Testis (tissue), 3 donors: ENCODE data around the gene SLC16A8. TPM values are rescaled to one million over a fixed set of nuclear protein-coding genes. Genes with fewer than 3 reads are reported as not detected.
A peak's percentile ranks its signal among the peaks of the same experiment; 100 is the strongest.

ENCODE experiments used
- DNase-seq: peaks from one replicate; pipeline ENCODE4 v3.0.0-alpha.2; 2019
- H3K27ac ChIP-seq, 2 donors: fragments of 200-600 bp; sonication (generic); one replicate each; pipeline ENCODE4 v1.5.1; 2019
- H3K27me3 ChIP-seq: fragments of 200-600 bp; sonication (generic); one replicate; pipeline ENCODE4 v1.5.1; 2019
- H3K36me3 ChIP-seq: fragments of 200-600 bp; sonication (generic); one replicate; pipeline ENCODE4 v1.5.1; 2017; ENCODE audit warnings: low read depth; ENCODE audit errors: missing control alignments
- H3K4me1 ChIP-seq: fragments of 200-600 bp; sonication (generic); one replicate; pipeline ENCODE4 v1.5.1; 2019
- H3K4me3 ChIP-seq, 2 donors: fragments of 200-600 bp; sonication (generic); one replicate each; pipeline ENCODE4 v1.5.1; 2017 to 2019
- H3K9me3 ChIP-seq: fragments of 200-600 bp; sonication (generic); one replicate; pipeline ENCODE4 v1.5.1; 2017
- POLR2A ChIP-seq: fragments of 450-650 bp; IDR thresholded peaks from one replicate; pipeline ENCODE4 v1.6.1; 2017; ENCODE audit warnings: antibody characterized with exemption, mild to moderate bottlenecking, moderate library complexity
- WGBS, 2 donors: methylation state at CpG; one replicate each; pipeline ENCODE4 v1.1.5; 2018; 5-methylcytosine and 5-hydroxymethylcytosine counted together
- intact Hi-C: fragments of 100-400 bp; cut with DNase I; formaldehyde crosslinking; loops from one replicate; pipeline ENCODE4 v1.15.1; 2023; ENCODE audit warnings: low total_unique reads
- polyA plus RNA-seq: library from polyadenylated mRNA; stranded (reverse); fragments of 350-450 nt; fragmentation: Illumina TruSeq; extraction: RNeasy Lipid Tissue Mini Kit (QIAGEN cat#74804); gene quantifications from one replicate; pipeline ENCODE4 v1.2.3, GENCODE V29; 2014; ENCODE audit warnings: low read depth, low replicate concordance; ENCODE audit not compliant: insufficient read depth
- total RNA-seq, 2 donors: library from RNA; depleted of rRNA; stranded (reverse); fragments of >200 nt; gene quantifications; one replicate each; pipeline ENCODE4 v1.2.3, GENCODE V29; 2016
- TF ChIP-seq, protein P1 (sequence below), 3 experiments: fragments of 450-650 bp in 2 of 3; fragments of 200-600 bp in 1 of 3; sonication (generic) in 1 of 3; IDR thresholded peaks; one replicate each; pipeline ENCODE4 v1.5.1; 2016 to 2019; ENCODE audit warnings: antibody characterized with exemption in 3 of 3, mild to moderate bottlenecking in 2 of 3, moderate library complexity in 1 of 3

The SLC16A8 gene
- total and polyA plus RNA-seq, 3 donors from 2014 or later, result 1.6 to 2.4 (median 2.0) TPM

GRCh38 chr22:38069372-38070249 is 14.4 kb downstream of the SLC16A8 start:
- no peak overlapping the region for H3K4me3 ChIP-seq
- no peaks in the 10 kb centered on the region for H3K9me3 ChIP-seq
- DNase-seq, result peak; percentile 55
- H3K4me1 ChIP-seq, result peaks cover 14% of the 10 kb centered on the region
- TF ChIP-seq POLR2A, result no peak
- TF ChIP-seq, protein P1, sequence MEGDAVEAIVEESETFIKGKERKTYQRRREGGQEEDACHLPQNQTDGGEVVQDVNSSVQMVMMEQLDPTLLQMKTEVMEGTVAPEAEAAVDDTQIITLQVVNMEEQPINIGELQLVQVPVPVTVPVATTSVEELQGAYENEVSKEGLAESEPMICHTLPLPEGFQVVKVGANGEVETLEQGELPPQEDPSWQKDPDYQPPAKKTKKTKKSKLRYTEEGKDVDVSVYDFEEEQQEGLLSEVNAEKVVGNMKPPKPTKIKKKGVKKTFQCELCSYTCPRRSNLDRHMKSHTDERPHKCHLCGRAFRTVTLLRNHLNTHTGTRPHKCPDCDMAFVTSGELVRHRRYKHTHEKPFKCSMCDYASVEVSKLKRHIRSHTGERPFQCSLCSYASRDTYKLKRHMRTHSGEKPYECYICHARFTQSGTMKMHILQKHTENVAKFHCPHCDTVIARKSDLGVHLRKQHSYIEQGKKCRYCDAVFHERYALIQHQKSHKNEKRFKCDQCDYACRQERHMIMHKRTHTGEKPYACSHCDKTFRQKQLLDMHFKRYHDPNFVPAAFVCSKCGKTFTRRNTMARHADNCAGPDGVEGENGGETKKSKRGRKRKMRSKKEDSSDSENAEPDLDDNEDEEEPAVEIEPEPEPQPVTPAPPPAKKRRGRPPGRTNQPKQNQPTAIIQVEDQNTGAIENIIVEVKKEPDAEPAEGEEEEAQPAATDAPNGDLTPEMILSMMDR (IDR thresholded peaks at IDR 0.05), result peak; percentile 17 to 47 (median 32)
- peak overlapping the region; percentile 75 to 86 for H3K27ac ChIP-seq
- H3K36me3 ChIP-seq, result no peaks in the 10 kb centered on the region
- H3K27me3 ChIP-seq, result no peaks in the 10 kb centered on the region
- intact Hi-C loops, result no loop called here
- 67 to 88% methylated on average over 21 of the region's 21 CpGs for WGBS, 2 donors

- Histone ChIP-seq H3K36me3 (no peaks in the 10 kb centered on the region), H3K27ac (peak overlapping the region; percentile 75 to 77), H3K4me3 (no peak overlapping the region), H3K27me3 (no peaks in the 10 kb centered on the region), H3K9me3 (no peaks in the 10 kb centered on the region), H3K4me1 (peaks cover 14% of the 10 kb centered on the region)
- TF ChIP-seq POLR2A, result no peak
- TF ChIP-seq, protein P1 (IDR thresholded peaks at IDR 0.05), result no peak
- WGBS, 2 donors, result 84 to 100% methylated on average over 4 to 13 of the region's 13 CpGs
- intact Hi-C loops, result no loop called here
- no peak for DNase-seq
These were observed 15.2 kb downstream of the SLC16A8 start for GRCh38 chr22:38068641-38069371.

- Histone ChIP-seq H3K27ac (peak overlapping the region; percentile 75 to 77), H3K9me3 (no peaks in the 10 kb centered on the region), H3K4me1 (peaks cover 17% of the 10 kb centered on the region), H3K27me3 (no peaks in the 10 kb centered on the region), H3K36me3 (no peaks in the 10 kb centered on the region), H3K4me3 (no peak overlapping the region)
- 73 to 77% methylated on average over 8 to 13 of the region's 13 CpGs for WGBS, 2 donors
- TF ChIP-seq POLR2A, result no peak
- TF ChIP-seq, protein P1 (IDR thresholded peaks at IDR 0.05), result no peak
- intact Hi-C loops, result no loop called here
- no peak for DNase-seq
These were observed 16.1 kb downstream of the SLC16A8 start for GRCh38 chr22:38067761-38068360.

GRCh38 chr22:38067028-38067415 is 17.0 kb downstream of the SLC16A8 start:
- DNase-seq, result no peak
- H3K27me3 ChIP-seq, result no peaks in the 10 kb centered on the region
- intact Hi-C loops, result no loop called here
- H3K9me3 ChIP-seq, result no peaks in the 10 kb centered on the region
- 57 to 77% methylated on average over 8 of the region's 8 CpGs for WGBS, 2 donors
- H3K4me1 ChIP-seq, result peaks cover 17% of the 10 kb centered on the region
- TF ChIP-seq, protein P1 (IDR thresholded peaks at IDR 0.05), result no peak
- no peak for TF ChIP-seq POLR2A
- no peak overlapping the region for H3K4me3 ChIP-seq
- H3K27ac ChIP-seq, result peak overlapping the region; percentile 3 to 77
- H3K36me3 ChIP-seq, result no peaks in the 10 kb centered on the region
